C4-2B (cell line): ENCODE data around the gene KPNA1.

Experiments used
- ZFX ChIP-seq: fragments of 450-650 bp; IDR thresholded peaks from 2 replicates; pipeline ENCODE4 v1.6.1; 2017
- TF ChIP-seq, protein P1 (sequence below): fragments of 450-650 bp; conservative IDR thresholded peaks from 2 replicates; pipeline ENCODE4 v1.5.1; 2017; ENCODE audit warnings: mild to moderate bottlenecking

DNA sequence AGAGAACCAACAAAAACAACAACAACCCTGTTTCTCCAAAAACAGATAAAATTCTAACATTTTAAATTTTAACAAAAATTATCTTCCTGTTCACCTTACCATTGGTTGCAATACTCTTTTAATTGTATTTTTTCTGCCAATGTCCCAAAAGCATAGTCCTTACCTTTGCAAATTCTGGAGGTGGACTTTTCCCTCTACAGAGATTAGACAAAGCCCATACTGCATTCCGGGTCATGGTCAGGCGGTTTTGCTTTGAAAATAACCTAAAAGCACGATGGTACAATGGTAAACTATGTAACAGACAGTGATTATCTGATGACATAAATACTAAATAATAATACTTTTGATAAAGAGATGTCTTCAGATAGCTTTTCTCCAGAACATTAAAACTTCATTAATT lies 63.4 kb downstream of the KPNA1 start:
- TF ChIP-seq, protein P1, sequence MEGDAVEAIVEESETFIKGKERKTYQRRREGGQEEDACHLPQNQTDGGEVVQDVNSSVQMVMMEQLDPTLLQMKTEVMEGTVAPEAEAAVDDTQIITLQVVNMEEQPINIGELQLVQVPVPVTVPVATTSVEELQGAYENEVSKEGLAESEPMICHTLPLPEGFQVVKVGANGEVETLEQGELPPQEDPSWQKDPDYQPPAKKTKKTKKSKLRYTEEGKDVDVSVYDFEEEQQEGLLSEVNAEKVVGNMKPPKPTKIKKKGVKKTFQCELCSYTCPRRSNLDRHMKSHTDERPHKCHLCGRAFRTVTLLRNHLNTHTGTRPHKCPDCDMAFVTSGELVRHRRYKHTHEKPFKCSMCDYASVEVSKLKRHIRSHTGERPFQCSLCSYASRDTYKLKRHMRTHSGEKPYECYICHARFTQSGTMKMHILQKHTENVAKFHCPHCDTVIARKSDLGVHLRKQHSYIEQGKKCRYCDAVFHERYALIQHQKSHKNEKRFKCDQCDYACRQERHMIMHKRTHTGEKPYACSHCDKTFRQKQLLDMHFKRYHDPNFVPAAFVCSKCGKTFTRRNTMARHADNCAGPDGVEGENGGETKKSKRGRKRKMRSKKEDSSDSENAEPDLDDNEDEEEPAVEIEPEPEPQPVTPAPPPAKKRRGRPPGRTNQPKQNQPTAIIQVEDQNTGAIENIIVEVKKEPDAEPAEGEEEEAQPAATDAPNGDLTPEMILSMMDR, result no peak
- no peak for TF ChIP-seq ZFX
